Gastrocnemius medialis (tissue), 4 donors: ENCODE measurements around the gene ZFHX3. TPM values are rescaled to one million over a fixed set of nuclear protein-coding genes. Genes with fewer than 3 reads are reported as not detected.

ENCODE experiments used
- ATAC-seq, 2 donors: fragments of 150-250 bp; one replicate each; pipeline ENCODE4 v1.9.1; 2016
- DNase-seq, 2 donors: peaks; one replicate each; pipeline ENCODE4 v3.0.0-alpha.2; 2019
- H3K27ac ChIP-seq, 4 donors: fragments of 200-600 bp; sonication (generic); 1 replicate in 1 of 4; 2 replicates in 3 of 4; pipeline ENCODE4 v1.5.1; 2016 to 2018; ENCODE audit warnings: mild to moderate bottlenecking in 2 of 4, moderate library complexity in 1 of 4
- H3K27me3 ChIP-seq, 3 donors: fragments of 200-600 bp; sonication (generic) in 2 of 3; 1 replicate in 1 of 3; 2 replicates in 2 of 3; pipeline versions ENCODE4 v1.5.1 to v1.6.0; 2016 to 2019; ENCODE audit warnings: mild to moderate bottlenecking in 1 of 3, moderate library complexity in 1 of 3
- H3K36me3 ChIP-seq, 2 donors: fragments of 200-600 bp; sonication (generic) in 1 of 2; one replicate each; pipeline ENCODE4 v1.5.1; 2017 to 2018
- H3K4me1 ChIP-seq, 2 donors: fragments of 200-600 bp; sonication (generic) in 1 of 2; one replicate each; pipeline ENCODE4 v1.5.1; 2016 to 2017; ENCODE audit warnings: mild to moderate bottlenecking in 2 of 2
- H3K4me3 ChIP-seq, 4 donors: fragments of 200-600 bp; sonication (generic) in 3 of 4; 1 replicate in 1 of 4; 2 replicates in 3 of 4; pipeline ENCODE4 v1.5.1; 2016 to 2019; ENCODE audit warnings: mild to moderate bottlenecking in 2 of 4
- H3K9me3 ChIP-seq, 3 donors: fragments of 200-600 bp; sonication (generic) in 2 of 3; 1 replicate in 1 of 3; 2 replicates in 2 of 3; pipeline ENCODE4 v1.5.1; 2016 to 2019
- POLR2A ChIP-seq, 2 donors: fragments of 450-650 bp; IDR thresholded peaks; one replicate each; pipeline ENCODE4 v1.6.1; 2017; ENCODE audit warnings: antibody characterized with exemption in 2 of 2, mild to moderate bottlenecking in 2 of 2, moderate library complexity in 2 of 2
- in situ Hi-C, 4 donors: fragments of 200-750 bp; cut with MboI; loops; one replicate each; pipeline versions ENCODE4 v1.15.0 to v1.8.0; 2017; ENCODE audit warnings: low sequenced_read_pairs in 4 of 4
- intact Hi-C: fragments of 100-400 bp; cut with DNase I; formaldehyde crosslinking; loops from one replicate; pipeline ENCODE4 v1.15.1; 2023; ENCODE audit warnings: low total_unique reads
- total RNA-seq, 4 donors: library from RNA; depleted of rRNA; stranded (reverse); fragments of >200 nt; gene quantifications; one replicate each; pipeline versions ENCODE4 v1.1.0 to v1.2.3, GENCODE V29; 2016
- TF ChIP-seq, protein P1 (sequence below), 5 experiments: fragments of 450-650 bp in 3 of 5; fragments of 200-600 bp in 2 of 5; sonication (generic) in 2 of 5; IDR thresholded peaks in 4 of 5; conservative IDR thresholded peaks in 1 of 5; 1 replicate in 4 of 5; 2 replicates in 1 of 5; pipeline ENCODE4 v1.5.1; 2016 to 2019; ENCODE audit warnings: antibody characterized with exemption in 5 of 5, mild to moderate bottlenecking in 3 of 5, moderate library complexity in 3 of 5

The ZFHX3 gene
- total RNA-seq, 4 donors from 2014 or later: 14.0 to 28.5 (median 27.3) TPM

DNA sequence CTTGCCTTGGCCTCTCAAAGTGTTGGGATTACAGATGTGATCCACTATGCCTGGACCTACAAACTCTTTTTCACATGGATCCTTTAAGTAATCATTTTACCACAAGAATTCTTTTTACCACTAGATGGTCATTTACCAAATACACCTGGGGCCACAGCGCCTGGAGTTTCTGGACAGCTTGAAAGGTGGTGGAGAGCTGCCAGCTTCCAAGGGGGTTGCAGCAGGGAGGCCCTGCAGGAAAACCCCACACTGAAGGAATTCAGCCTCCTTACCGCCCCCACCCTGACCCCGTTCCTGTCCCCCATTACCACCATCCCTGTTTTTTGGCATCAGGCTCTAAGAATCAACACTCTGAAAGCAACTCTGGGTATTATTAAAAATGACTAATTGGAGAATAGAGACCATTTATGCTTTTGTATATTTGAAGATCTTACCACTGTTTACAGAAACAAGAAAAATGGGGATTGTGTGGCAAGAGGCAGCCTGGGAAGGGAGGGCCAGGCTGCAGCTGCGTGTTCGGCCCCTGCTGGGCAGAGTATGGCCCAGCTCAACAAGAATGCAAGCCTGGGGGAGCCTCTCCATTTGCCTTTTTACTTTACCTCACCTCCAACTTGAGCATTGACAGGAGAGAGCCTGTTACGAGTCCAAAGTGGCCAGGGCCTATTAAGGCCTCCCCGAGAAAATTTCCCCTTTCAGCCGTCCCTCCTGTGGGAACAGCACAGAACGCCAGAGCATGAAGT lies 209.9 kb downstream of the ZFHX3 start:
- no peak overlapping the region for H3K4me3 ChIP-seq
- in situ Hi-C loops: loop anchor here (10.0 to 25.0 kb wide), 4 partner anchors 217 to 357 kb away; no protein-coding TSS in a partner anchor
- DNase-seq: no peak
- peaks cover 34 to 41% of the 10 kb centered on the region in 2 donors for H3K4me1 ChIP-seq
- H3K9me3 ChIP-seq: no peaks in the 10 kb centered on the region
- no peaks in the 10 kb centered on the region for H3K27me3 ChIP-seq
- H3K36me3 ChIP-seq: no peaks in the 10 kb centered on the region
- ATAC-seq: no peak
- intact Hi-C loops: loop anchor here (5.0 kb wide), 1 partner anchor 54 kb away; no protein-coding TSS in a partner anchor
- H3K27ac ChIP-seq: no peak overlapping the region
- no peak for TF ChIP-seq POLR2A (IDR thresholded peaks at IDR 0.05)
- TF ChIP-seq, protein P1, sequence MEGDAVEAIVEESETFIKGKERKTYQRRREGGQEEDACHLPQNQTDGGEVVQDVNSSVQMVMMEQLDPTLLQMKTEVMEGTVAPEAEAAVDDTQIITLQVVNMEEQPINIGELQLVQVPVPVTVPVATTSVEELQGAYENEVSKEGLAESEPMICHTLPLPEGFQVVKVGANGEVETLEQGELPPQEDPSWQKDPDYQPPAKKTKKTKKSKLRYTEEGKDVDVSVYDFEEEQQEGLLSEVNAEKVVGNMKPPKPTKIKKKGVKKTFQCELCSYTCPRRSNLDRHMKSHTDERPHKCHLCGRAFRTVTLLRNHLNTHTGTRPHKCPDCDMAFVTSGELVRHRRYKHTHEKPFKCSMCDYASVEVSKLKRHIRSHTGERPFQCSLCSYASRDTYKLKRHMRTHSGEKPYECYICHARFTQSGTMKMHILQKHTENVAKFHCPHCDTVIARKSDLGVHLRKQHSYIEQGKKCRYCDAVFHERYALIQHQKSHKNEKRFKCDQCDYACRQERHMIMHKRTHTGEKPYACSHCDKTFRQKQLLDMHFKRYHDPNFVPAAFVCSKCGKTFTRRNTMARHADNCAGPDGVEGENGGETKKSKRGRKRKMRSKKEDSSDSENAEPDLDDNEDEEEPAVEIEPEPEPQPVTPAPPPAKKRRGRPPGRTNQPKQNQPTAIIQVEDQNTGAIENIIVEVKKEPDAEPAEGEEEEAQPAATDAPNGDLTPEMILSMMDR (IDR thresholded peaks at IDR 0.05 in 4 of 5, conservative IDR thresholded peaks at IDR 0.05 in 1 of 5): no peak

DNA sequence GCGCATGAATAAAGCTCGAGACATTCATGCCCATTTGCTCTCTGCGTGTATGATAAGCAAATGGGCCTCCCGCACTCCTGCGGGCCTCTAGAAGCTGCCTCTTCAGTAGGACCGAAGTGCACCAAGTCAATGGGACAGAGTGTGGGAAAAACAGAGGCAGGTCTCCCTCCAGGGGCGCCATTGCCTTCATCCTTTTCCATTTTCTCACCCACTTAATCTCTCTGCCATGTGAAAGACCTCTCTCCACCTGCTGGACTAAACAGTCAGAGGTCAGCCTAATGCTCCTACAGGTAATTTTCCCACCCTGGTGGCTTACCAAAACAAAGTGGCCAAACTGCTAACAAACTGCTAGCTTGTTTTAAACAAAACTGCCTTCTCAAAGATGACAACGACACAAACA lies 210.9 kb downstream of the ZFHX3 start:
- Histone ChIP-seq H3K27me3 (no peaks in the 10 kb centered on the region), H3K36me3 (no peaks in the 10 kb centered on the region), H3K4me3 (no peak overlapping the region), H3K27ac (no peak overlapping the region), H3K4me1 (peaks cover 41 to 48% of the 10 kb centered on the region in 2 donors), H3K9me3 (no peaks in the 10 kb centered on the region)
- intact Hi-C loops: loop anchor here (5.0 kb wide), 1 partner anchor 55 kb away; no protein-coding TSS in a partner anchor
- DNase-seq (no peak), ATAC-seq (no peak)
- TF ChIP-seq, protein P1 (IDR thresholded peaks at IDR 0.05 in 4 of 5, conservative IDR thresholded peaks at IDR 0.05 in 1 of 5): no peak
- TF ChIP-seq POLR2A (IDR thresholded peaks at IDR 0.05): no peak
- in situ Hi-C loops: loop anchor here (10.0 to 25.0 kb wide), 4 partner anchors 218 to 358 kb away; no protein-coding TSS in a partner anchor

DNA sequence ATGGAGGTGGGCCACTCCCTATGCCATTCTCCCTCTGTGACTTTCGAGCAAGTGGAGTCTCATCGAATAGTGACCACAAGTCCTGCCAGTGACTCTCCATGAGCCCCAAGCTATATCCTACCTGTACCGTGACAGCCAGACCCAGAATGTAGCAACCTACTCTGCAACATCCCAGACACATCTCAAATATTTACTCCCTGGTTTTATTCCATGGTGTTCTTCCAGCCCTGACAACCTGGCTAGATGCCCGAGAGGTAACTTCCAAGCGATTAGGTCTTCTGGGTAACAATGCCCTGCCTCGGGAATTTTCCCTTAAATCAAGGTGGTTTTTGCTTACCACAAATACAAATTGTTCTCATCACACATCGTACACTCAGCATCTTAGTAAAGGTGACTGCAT lies 211.7 kb downstream of the ZFHX3 start:
- in situ Hi-C loops: loop anchor here (10.0 to 25.0 kb wide), 4 partner anchors 219 to 359 kb away; no protein-coding TSS in a partner anchor

DNA sequence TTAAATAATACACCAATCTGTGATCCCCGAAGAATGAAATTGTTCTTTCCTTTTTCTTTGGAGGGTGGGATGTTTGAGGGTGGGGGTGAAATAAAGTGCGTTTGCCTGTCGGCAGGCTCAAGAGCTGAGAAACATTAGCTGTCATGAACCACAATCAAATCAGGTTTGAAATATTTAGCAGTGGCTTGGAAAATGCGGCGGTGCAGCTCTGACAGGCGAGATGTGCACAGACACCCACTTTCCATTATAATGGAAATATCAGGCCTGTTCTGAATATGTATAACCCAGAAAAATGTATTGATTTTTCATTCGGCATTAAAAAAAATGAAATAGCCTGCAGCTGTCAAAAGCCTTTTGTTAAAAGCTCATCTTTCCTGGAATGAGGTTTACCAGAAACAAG lies 212.8 kb downstream of the ZFHX3 start:
- Histone ChIP-seq H3K27me3 (no peaks in the 10 kb centered on the region), H3K36me3 (no peaks in the 10 kb centered on the region), H3K4me1 (peaks cover 25 to 35% of the 10 kb centered on the region in 2 donors), H3K4me3 (no peak overlapping the region), H3K27ac (peak overlapping the region in 1 of 4 donors; percentile 14), H3K9me3 (no peaks in the 10 kb centered on the region)
- TF ChIP-seq, protein P1 (IDR thresholded peaks at IDR 0.05 in 4 of 5, conservative IDR thresholded peaks at IDR 0.05 in 1 of 5): no peak
- TF ChIP-seq POLR2A (IDR thresholded peaks at IDR 0.05): no peak
- ATAC-seq (no peak), DNase-seq (no peak)
- intact Hi-C loops: loop anchor here (5.0 kb wide), 1 partner anchor 57 kb away; no protein-coding TSS in a partner anchor
- in situ Hi-C loops: loop anchor here (10.0 to 25.0 kb wide), 4 partner anchors 220 to 360 kb away; no protein-coding TSS in a partner anchor

More for the DNA sequence above, 211.7 kb downstream of the ZFHX3 start:
- no peak for DNase-seq
- intact Hi-C loops: loop anchor here (5.0 kb wide), 1 partner anchor 56 kb away; no protein-coding TSS in a partner anchor
- Histone ChIP-seq H3K4me1 (peaks cover 34 to 45% of the 10 kb centered on the region in 2 donors), H3K27ac (no peak overlapping the region), H3K4me3 (no peak overlapping the region), H3K27me3 (no peaks in the 10 kb centered on the region), H3K9me3 (no peaks in the 10 kb centered on the region), H3K36me3 (no peaks in the 10 kb centered on the region)
- ATAC-seq: no peak
- TF ChIP-seq POLR2A (IDR thresholded peaks at IDR 0.05): no peak
- TF ChIP-seq, protein P1 (IDR thresholded peaks at IDR 0.05 in 4 of 5, conservative IDR thresholded peaks at IDR 0.05 in 1 of 5): no peak
